GM06990 (cell line): ENCODE results near the gene ST14.

Experiments
- DNase-seq: peaks from one replicate; pipeline ENCODE4 v3.0.0-alpha.2; 2011; ENCODE audit not compliant: insufficient read length; ENCODE audit errors: extremely low read depth
- H3K27me3 ChIP-seq: replicated peaks from 2 replicates; pipeline ENCODE4 v1.6.0; 2011; ENCODE audit warnings: low read length; ENCODE audit not compliant: control insufficient read depth, insufficient read depth
- H3K36me3 ChIP-seq: 2 replicates; pipeline ENCODE4 v1.5.1; 2011; ENCODE audit warnings: low read length; ENCODE audit not compliant: control insufficient read depth, insufficient read depth
- H3K4me3 ChIP-seq: replicated peaks from 2 replicates; pipeline ENCODE4 v1.5.1; 2011; ENCODE audit warnings: low read depth, mild to moderate bottlenecking, control low read depth, low read length
- TF ChIP-seq, protein P1 (sequence below): IDR thresholded peaks from 2 replicates; pipeline ENCODE4 v1.5.1; 2011; ENCODE audit warnings: low read length, control low read depth, mild to moderate bottlenecking, inconsistent platforms; ENCODE audit not compliant: insufficient read depth, poor library complexity, severe bottlenecking

Gene ST14

DNA sequence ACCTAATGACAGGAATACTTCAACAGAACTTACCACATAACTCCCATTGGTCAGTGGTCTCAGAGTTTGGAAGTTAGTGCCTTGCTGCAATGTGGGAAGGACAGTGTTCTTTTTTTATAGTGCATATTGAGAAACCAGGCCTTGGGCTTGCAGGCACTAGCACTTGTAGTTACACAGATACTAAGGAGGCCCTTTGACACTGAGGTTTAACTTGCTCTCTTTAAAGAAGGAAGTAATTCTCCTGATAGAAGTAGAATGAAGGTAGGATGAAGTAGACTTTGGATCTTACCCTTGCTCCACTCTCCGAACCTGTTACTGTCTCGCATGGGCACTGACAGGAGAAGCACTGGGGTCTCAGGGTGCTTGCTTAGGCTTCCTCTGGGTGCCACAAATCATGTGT lies 31.0 kb upstream of the ST14 start:
- TF ChIP-seq, protein P1, sequence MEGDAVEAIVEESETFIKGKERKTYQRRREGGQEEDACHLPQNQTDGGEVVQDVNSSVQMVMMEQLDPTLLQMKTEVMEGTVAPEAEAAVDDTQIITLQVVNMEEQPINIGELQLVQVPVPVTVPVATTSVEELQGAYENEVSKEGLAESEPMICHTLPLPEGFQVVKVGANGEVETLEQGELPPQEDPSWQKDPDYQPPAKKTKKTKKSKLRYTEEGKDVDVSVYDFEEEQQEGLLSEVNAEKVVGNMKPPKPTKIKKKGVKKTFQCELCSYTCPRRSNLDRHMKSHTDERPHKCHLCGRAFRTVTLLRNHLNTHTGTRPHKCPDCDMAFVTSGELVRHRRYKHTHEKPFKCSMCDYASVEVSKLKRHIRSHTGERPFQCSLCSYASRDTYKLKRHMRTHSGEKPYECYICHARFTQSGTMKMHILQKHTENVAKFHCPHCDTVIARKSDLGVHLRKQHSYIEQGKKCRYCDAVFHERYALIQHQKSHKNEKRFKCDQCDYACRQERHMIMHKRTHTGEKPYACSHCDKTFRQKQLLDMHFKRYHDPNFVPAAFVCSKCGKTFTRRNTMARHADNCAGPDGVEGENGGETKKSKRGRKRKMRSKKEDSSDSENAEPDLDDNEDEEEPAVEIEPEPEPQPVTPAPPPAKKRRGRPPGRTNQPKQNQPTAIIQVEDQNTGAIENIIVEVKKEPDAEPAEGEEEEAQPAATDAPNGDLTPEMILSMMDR: no peak
- Histone ChIP-seq H3K4me3 (no peak overlapping the region), H3K27me3 (no peaks in the 10 kb centered on the region), H3K36me3 (peaks cover 2% of the 10 kb centered on the region)
- DNase-seq: no peak

DNA sequence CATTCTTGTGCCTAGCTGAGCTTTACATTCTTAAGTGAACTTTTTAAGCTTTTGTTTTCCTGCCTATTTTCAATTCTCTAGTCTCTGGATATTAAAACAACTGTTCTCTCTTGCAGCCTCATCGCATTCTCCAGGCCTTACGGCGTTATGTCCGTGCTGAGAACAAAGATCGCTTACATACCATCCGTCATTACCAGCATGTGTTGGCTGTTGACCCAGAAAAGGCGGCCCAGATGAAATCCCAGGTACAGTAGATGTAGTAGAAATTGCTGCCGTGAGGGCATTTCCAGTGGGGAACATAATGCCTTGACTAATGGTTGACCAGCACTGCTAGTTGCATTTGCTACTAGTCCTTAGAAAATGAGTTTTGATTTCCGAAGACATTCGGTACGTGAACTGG lies 29.7 kb upstream of the ST14 start:
- DNase-seq: no peak
- TF ChIP-seq, protein P1: no peak
- Histone ChIP-seq H3K36me3 (peaks cover 2% of the 10 kb centered on the region), H3K27me3 (no peaks in the 10 kb centered on the region), H3K4me3 (no peak overlapping the region)

DNA sequence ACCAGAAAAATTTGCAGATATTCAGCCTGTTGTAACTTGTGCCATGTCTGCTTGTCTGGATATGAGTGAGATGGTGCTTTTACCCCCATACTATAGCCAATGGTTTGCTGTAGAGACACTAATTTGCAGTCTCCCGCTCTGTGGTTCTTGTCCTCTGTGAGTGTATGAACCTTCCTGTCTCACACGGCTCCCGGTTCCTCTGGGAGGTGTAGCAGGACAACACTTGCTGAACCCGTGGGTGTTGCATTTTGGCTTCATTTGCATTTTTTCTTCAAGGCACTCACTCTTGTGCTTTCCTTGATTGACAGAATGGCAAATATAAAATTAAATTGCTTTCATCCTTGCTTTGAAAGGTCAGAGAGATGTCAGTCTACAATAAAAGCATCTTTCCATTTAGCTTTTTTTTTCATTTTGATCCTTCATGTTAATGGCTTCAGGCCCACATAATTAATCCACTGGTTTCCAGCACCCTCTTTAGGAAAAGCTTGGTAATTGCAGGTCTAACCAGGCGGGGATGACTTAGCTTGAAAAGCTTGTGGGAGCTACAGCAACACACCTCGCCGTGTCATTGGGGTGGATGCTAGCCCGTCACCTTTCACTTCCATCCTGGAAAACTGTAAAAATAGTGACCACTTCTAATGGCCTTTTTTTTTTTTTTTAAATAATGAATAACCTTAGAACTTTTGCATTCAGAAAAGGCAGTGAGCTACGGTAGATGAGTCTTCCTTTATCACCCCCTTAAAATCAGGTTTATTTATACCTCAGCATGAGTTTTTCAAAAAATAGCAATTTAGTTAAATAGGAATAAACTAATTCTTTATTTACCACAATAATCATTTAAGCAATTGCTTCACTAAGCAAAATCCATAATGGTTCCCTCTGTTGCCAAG lies 27.4 kb upstream of the ST14 start:
- peaks cover 2% of the 10 kb centered on the region for H3K36me3 ChIP-seq
- H3K27me3 ChIP-seq: no peaks in the 10 kb centered on the region
- TF ChIP-seq, protein P1: peak; percentile 72
- H3K4me3 ChIP-seq: no peak overlapping the region
- no peak for DNase-seq

DNA sequence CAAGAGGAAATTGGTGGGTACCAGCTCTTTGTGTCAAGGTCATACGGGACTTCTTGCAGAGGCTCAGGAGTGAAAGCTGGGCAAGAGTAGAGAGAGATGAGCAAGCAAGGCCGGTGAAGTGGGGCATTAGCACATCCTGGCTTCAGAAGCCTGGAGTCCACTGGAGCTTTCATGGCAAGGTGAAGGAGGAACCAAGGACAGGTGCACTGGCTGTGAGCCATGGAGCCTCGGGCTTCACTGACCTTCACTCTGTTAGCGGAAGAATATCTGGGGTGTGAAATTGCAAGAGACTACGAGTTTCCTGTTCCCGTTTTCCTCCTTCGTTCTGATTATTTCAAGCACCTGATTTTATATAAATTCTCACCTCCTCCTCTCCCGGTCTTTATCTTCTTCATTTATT lies 25.9 kb upstream of the ST14 start:
- no peaks in the 10 kb centered on the region for H3K27me3 ChIP-seq
- peaks cover 2% of the 10 kb centered on the region for H3K36me3 ChIP-seq
- no peak overlapping the region for H3K4me3 ChIP-seq
- TF ChIP-seq, protein P1: no peak
- DNase-seq: no peak

DNA sequence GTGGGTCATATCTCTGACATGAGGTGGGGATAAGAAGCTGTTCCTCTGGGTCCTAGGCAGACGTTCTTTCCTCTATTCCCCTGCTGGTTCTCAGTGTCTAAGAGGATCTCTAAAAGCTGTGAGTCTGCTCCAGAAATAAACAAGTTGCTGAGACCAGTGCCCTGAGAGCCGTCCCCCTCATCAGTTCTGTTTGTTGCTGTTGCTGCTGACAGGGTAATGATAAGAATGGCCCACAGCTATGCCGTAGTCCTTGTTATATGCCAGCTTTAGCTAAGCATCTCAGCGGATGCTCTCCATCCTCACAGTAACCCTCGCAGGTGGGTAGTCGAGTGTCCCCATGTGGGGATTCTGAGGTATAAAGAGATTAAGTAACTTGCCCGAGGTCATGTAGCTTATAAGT lies 23.5 kb upstream of the ST14 start:
- Histone ChIP-seq H3K27me3 (no peaks in the 10 kb centered on the region), H3K36me3 (no peaks in the 10 kb centered on the region), H3K4me3 (no peak overlapping the region)
- TF ChIP-seq, protein P1: no peak
- DNase-seq: no peak

DNA sequence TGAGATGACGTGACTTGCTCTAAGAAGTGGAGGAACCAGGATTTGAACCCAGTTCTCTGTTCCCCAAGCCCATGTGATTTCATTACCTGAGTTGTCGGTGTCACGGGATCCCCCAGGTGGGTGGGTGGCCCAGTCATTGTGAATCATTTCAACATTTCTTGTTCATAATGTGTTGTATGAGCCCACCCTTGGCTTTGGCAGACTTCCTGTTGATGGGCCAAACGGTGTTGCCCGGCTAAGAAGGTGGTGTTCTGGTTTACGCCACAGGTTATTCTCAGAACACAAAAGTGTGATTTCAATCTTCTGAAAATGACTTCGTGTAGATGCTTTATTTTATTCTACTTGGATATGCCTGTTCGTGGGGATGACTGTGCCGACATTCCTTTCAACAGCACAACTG lies 21.6 kb upstream of the ST14 start:
- TF ChIP-seq, protein P1: no peak
- Histone ChIP-seq H3K4me3 (no peak overlapping the region), H3K27me3 (no peaks in the 10 kb centered on the region), H3K36me3 (no peaks in the 10 kb centered on the region)
- DNase-seq: no peak
